ENCODE data around the gene ABHD4. TPM values are rescaled to one million over a fixed set of nuclear protein-coding genes. Genes with fewer than 3 reads are reported as not detected.

The ABHD4 gene
- total RNA-seq, 2 donors from 2014 or later: 16.9 to 19.5 TPM

DNA sequence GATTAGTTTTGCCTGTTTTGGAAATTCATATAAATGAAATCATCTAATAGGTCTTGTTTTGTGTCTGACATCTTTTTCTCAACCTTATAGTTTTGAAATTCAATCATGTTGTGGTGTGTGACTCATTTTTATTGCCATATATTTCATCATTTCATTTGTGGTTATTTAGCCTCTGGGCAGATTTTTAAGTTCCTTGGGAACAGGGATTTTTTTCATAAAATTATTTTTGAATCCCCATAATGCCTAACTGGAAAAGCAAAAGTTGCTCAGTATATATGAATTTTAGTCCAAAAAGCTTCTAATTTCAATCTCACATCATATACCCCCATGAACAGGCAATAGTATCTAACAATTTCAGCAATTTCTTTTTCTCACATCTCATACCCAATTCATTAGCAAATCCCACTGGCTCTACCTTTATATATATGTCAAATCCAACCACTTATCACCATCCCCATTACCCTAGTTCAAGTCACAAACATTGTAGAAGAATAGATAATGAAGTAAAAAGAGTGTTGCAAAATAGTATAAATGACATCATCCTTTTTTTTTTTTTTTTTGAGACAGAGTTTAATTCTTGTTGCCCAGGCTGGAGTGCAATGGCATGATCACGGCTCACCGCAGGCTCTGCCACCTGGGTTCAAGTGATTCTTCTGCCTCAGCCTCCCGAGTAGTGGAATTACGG is 48.6 kb downstream of the ABHD4 start:
- no peak for ATAC-seq
- intact Hi-C loops (cut with DNase I, micrococcal nuclease): no loop called here
- no peak for DNase-seq

DNA sequence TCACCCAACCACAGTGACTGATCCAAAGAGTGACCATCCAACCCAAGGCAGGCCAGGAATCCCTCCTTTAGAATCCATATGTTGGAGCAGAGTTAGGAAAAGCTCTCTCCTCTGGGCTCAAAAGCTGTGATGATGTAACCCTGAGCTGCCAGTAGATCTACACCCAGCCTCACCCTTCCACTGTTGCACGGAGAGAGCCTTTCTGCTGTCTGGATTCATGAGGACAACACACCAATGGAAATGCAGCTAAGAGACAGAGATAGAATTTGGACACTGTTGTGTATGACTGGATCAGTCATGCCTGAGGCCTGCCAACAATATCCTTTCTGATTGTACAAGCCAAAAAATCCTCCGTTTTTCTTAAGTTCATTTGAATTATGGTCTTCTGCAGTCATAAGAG is 50.4 kb downstream of the ABHD4 start:
- no peak for ATAC-seq

DNA sequence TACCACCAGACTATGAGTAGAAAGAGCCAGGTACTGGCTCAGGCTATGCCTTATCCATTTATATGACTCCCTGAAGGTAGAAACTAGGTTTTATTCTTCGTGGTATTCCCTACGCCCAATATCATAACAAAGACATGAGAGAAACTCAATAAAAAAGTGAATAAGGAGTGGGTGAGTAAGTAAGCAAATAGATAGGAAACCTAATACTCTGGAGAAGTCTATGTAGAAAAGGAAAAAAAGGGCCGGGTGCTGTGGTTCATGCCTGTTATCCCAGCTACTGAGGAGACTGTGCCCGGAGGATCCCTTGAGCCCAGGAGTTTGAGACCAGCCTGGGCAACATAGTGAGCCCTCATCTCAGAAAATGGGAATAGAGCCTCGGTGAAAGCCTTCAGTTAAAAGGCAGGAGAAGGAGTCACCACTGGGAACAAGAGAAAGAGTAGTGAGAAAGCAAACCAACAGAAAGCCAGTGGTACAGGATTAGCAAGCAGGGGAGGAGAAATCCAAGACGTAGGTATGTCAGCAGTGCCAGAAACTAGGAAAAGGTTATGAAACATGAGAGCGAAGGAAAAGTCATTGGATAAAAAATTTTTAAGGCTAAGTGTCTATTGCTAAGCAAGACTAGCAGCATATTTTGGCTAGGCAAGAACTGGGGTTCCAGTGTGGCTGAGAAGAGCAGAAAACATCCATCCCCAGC is 52.1 kb downstream of the ABHD4 start:
- no peak for DNase-seq
- intact Hi-C loops (cut with DNase I, micrococcal nuclease): loop anchor here in 1 of 2 donors (10.0 kb wide), 1 partner anchor 75 kb away; no protein-coding TSS in a partner anchor
- no peak for ATAC-seq

More for the DNA sequence above, 50.4 kb downstream of the ABHD4 start:
- no peak for DNase-seq
- intact Hi-C loops (cut with DNase I, micrococcal nuclease): no loop called here

DNA sequence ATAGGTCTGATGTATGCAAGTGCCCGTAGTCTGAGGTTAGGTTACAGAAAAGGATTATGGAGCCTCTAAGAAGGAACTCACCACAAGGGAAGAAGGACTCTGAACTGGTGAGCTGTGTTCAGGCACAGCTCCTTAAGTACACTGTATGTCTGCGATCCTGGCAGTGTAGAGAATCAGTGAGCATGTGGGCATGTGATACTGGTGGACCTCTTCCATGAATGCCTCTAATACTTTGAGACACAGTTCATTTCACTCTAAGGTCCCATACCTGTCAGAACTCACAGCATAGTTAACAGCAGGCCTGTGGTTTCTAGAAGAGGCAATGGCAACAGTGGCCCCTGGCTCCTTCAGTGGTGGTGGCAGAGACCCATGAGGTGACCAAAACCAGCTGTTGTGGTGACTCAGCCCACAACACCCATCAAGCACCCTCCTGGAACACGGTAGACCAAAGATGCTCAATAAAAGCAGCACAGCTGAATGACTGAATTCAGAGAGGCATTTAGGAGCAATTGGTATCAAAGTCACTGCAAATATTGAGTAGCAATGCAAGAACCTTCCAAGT is 52.9 kb downstream of the ABHD4 start:
- ATAC-seq (no peak), DNase-seq (no peak)
- intact Hi-C loops (cut with DNase I, micrococcal nuclease): loop anchor here in 1 of 2 donors (10.0 kb wide), 1 partner anchor 76 kb away; no protein-coding TSS in a partner anchor

DNA sequence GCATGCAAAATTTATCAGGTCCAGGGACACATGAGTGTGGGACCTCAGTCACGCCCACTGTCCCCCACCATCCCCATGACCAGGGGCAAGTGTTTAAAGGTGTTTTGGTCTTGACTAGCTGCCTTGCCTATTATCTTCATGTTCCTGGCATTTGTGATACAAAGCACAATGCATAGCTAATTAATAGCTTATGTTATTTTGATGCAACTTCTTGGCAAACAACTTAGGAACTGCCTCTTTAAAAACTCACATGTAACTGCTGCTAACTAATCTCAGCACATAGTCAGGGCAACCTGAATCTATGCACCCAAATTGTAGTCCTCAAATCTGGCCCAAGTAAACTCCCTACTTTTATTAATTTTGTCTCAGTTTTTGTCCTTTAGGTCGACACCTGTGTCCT is 53.5 kb downstream of the ABHD4 start:
- ATAC-seq: no peak

DNA sequence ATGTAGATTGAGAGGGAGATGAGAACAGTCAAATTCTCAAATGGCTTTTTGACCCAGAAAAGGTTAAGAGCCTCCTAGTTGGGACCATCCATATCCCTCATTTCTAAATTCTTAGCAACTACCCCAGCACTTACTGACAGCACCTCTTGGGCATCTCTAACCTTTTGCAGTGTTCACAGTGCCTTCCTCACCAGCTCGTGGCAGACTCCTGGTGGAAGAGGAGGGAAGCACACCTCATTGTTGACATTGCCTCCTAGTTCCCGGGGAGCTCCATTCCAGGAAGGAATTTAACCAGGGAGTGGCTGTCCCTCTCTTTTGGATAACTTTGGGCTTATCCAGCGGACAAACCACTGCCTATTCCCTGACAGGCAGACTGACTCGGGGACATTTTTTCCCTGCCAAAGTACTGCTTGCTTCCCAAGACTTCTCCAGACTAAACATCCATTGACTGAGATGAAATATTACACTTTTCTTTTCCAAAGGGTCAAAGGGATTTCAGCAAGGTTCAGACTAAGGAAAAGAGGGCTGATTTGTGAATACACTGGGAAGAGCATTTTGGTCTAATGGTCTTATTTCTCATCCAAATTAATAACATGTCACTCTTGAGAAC is 55.0 kb downstream of the ABHD4 start:
- intact Hi-C loops (cut with DNase I, micrococcal nuclease): loop anchor here in 1 of 2 donors (10.0 kb wide), 1 partner anchor 78 kb away; no protein-coding TSS in a partner anchor
- ATAC-seq (peak; percentile 95), DNase-seq (peak; percentile 50 to 71)

More for the DNA sequence above, 53.5 kb downstream of the ABHD4 start:
- DNase-seq: no peak
- intact Hi-C loops (cut with DNase I, micrococcal nuclease): loop anchor here in 1 of 2 donors (10.0 kb wide), 1 partner anchor 77 kb away; no protein-coding TSS in a partner anchor

DNA sequence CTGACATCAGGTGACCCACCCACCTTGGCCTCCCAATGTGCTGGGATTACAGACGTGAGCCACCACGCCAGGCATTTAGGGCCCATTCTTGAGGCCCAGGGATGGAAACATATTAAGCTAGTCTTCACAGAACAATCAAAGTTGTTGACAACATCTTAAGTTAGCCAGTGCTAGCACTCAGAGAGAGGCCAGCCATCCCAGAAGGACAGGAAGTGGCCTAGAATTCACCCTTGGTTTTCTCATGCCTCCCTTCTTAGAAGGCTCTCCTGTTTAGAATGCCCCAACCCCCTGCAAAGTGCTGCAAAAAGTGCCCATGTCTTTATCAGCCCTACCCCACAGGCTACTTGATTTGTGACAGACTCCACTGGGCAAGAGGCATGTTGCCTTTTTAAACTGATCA is 58.1 kb downstream of the ABHD4 start:
- no peak for DNase-seq
- intact Hi-C loops (cut with DNase I, micrococcal nuclease): loop anchor here in 1 of 2 donors (10.0 kb wide), 1 partner anchor 81 kb away; no protein-coding TSS in a partner anchor
- no peak for ATAC-seq

DNA sequence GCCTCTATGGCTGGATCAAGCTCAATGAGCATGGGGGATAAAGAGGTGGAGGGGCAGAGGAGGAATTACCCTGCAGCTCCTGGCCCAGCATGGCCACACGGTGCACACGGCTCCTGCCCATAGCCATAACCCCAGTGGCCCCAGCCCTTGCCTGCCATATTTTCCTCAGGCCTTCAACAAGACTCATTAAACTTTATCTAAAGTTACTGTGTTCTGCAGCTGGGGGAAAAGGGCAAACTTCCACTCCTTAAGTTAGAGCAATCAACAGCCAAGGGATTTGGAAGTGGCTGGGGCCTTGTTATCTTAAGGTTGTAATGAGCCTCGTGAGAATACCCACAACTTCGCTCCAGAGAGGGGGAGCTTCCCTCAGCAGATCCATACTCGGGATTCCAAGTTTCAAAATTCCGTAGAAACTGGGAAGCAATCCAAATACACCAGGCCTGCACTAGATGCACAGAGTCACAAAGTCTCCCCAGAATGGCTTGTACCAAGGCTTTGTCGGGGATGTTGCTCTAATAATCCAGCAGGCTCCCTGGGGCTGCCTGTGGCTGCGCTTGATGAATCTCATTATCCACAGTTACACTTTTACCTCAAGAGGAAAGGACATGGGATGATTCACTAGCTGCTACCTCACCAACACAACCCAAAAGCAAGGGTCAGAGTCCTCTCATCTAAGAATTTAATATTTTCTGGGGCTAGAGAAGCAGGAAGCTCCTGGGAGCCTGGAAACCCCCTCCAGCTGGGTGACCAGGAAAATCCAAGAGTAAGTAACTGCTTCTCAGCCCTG is 59.0 kb downstream of the ABHD4 start:
- intact Hi-C loops (cut with DNase I, micrococcal nuclease): loop anchor here in 1 of 2 donors (10.0 kb wide), 1 partner anchor 82 kb away; no protein-coding TSS in a partner anchor
- no peak for ATAC-seq
- DNase-seq: no peak

DNA sequence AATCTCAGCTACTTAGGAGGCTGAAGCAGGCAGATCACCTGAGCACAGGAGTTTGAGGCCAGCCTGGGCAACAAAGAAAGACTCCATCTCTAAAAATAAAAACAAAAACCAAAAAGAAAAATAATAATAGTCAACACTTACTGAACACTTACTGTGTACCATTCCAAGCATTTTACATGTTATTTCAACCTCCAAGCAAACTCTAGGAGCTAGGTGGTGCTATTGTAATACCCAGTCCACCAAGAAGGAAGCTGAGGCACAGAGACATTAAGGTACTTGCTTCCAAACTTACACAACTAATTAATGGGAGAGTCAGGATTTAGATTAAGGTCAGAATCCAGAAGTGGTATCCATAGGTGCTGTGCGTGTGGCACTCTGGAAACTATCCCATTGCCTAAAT is 59.8 kb downstream of the ABHD4 start:
- intact Hi-C loops (cut with DNase I, micrococcal nuclease): loop anchor here in 1 of 2 donors (10.0 kb wide), 1 partner anchor 83 kb away; no protein-coding TSS in a partner anchor
- ATAC-seq: no peak
- DNase-seq: no peak

DNA sequence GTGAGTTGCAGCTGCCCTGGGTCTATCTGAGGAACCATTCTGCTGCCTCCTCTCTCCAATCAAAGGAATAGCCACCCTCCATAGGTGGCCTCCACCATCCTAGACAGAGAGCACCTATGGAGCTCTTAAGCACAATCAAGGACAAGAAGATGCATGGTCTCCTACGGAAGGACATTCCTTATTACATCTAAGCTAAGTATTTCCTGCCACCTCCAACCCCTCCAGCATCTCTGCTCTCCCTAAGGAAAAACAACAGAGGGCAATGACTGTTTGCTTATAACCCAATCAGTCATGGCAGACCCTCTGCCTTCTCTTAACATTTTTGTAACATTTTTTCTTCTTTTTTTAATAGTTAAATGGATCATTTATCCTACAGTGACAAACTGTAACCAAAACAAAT is 60.8 kb downstream of the ABHD4 start:
- intact Hi-C loops (cut with DNase I, micrococcal nuclease): loop anchor here in 1 of 2 donors (10.0 kb wide), 1 partner anchor 84 kb away; no protein-coding TSS in a partner anchor
- DNase-seq (no peak), ATAC-seq (no peak)

DNA sequence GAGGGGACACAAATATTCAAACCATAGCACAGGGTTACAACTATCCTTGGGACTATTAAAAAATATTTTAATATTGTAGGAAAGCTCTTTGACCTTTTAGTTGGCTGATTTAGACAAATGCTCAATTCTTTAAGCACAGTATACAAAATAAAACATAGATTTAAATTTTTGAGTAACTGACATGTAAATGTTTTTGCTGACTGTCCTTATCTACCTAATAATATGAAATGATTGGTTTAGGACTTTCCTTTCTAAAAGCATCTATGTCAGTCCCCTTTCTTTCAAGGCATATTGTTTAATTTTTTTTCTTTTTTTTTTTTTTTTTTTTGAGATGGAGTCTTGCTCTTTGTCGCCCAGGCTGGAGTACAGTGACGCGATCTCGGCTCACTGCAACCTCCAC is 62.6 kb downstream of the ABHD4 start:
- DNase-seq (no peak), ATAC-seq (no peak)
- intact Hi-C loops (cut with DNase I, micrococcal nuclease): no loop called here

Other genes with a start within 250 kb of the ABHD4 start
- gene DAD1, start 9.1 kb upstream of the ABHD4 start, total RNA-seq: 100 to 1,000 TPM; 139 to 142 TPM
- gene OR6J1, start 46.1 kb downstream of the ABHD4 start, total RNA-seq: not detected
- 100 to 1,000 TPM in 1 of 2 donors, 10 to 100 TPM in 1; 81.7 to 125 TPM for gene OXA1L, start 168.4 kb downstream of the ABHD4 start, total RNA-seq
- gene SLC7A7, start 217.1 kb downstream of the ABHD4 start, total RNA-seq: 10 to 100 TPM in 1 of 2 donors, 1 to 10 TPM in 1; 8.4 to 17.4 TPM
- gene MRPL52, start 231.6 kb downstream of the ABHD4 start, total RNA-seq: 10 to 100 TPM; 64.5 to 81.0 TPM
- 100 to 1,000 TPM in 1 of 2 donors, 10 to 100 TPM in 1; 83.0 to 101 TPM for gene MMP14, start 238.3 kb downstream of the ABHD4 start, total RNA-seq

Data from left colon (tissue), 2 donors.